Neural progenitor cell (in vitro differentiated cells): Measurements from ENCODE around the gene OR8I2.
"Not testable (repeated sequence)": the region's sequence is repeated elsewhere in the genome, so short reads cannot be mapped to it uniquely, and the experiment has no call there.

ENCODE experiments used
- EZH2 ChIP-seq: fragments of 200-600 bp; sonication (generic); IDR thresholded peaks from 2 replicates; pipeline ENCODE4 v1.6.1; 2017; ENCODE audit warnings: antibody characterized with exemption, mild to moderate bottlenecking, moderate library complexity
- EZH2phosphoT487 ChIP-seq: fragments of 200-600 bp; sonication (generic); IDR thresholded peaks from 2 replicates; pipeline ENCODE4 v1.6.1; 2017; ENCODE audit warnings: antibody characterized with exemption
- TF ChIP-seq, protein P1 (sequence below): fragments of 200-600 bp; sonication (generic); IDR thresholded peaks from 2 replicates; pipeline ENCODE4 v1.5.1; 2017; ENCODE audit warnings: antibody characterized with exemption, mild to moderate bottlenecking

DNA sequence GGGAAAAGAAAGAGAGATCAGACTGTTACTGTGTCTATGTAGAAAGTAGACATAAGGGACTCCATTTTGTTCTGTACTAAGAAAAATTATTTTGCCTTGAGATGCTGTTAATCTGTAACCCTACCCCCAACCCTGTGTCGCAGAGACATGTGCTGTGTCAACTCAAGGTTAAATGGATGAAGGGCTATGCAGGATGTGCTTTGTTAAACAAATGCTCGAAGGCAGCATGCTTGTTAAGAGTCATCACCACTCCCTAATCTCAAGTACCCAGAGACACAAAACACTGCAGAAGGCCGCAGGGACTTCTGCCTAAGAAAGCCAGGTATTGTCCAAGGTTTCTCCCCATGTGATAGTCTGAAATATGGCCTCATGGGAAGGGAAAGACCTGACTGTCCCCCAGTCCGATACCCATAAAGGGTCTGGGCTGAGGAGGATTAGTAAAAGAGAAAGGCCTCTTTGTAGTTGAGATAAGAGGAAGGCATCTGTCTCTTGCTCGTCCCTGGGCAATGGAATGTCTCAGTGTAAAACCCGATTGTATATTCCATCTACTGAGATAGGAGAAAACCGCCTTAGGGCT, 35.4 kb upstream of the OR8I2 start:
- TF ChIP-seq, protein P1, sequence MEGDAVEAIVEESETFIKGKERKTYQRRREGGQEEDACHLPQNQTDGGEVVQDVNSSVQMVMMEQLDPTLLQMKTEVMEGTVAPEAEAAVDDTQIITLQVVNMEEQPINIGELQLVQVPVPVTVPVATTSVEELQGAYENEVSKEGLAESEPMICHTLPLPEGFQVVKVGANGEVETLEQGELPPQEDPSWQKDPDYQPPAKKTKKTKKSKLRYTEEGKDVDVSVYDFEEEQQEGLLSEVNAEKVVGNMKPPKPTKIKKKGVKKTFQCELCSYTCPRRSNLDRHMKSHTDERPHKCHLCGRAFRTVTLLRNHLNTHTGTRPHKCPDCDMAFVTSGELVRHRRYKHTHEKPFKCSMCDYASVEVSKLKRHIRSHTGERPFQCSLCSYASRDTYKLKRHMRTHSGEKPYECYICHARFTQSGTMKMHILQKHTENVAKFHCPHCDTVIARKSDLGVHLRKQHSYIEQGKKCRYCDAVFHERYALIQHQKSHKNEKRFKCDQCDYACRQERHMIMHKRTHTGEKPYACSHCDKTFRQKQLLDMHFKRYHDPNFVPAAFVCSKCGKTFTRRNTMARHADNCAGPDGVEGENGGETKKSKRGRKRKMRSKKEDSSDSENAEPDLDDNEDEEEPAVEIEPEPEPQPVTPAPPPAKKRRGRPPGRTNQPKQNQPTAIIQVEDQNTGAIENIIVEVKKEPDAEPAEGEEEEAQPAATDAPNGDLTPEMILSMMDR: not testable (repeated sequence)
- not testable (repeated sequence) for TF ChIP-seq EZH2, EZH2phosphoT487
